ENCODE results near the gene SEL1L2.
A peak's percentile ranks its signal among the peaks of the same experiment; 100 is the strongest.

The SEL1L2 gene

DNA sequence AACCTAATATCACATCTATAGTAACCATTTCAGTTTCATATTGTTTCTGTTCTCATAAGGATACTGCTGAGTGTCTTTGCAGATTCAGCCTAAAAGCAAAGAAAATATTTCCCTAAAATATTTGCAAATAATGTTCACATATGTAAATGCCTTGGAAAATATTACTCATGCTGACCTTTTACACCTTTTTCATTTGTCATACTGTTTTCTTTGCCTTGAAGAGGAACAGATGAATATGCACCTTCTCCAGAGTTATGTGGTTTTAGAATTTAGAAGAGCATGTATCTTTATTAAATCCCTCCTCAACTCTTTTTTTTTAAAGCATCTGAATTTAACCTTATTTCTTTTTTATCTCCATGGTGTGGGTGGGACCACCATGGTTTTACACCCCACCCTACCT, 173.1 kb downstream of the SEL1L2 start:
- H3K27ac ChIP-seq, result no peak overlapping the region
- TF ChIP-seq, protein P1, sequence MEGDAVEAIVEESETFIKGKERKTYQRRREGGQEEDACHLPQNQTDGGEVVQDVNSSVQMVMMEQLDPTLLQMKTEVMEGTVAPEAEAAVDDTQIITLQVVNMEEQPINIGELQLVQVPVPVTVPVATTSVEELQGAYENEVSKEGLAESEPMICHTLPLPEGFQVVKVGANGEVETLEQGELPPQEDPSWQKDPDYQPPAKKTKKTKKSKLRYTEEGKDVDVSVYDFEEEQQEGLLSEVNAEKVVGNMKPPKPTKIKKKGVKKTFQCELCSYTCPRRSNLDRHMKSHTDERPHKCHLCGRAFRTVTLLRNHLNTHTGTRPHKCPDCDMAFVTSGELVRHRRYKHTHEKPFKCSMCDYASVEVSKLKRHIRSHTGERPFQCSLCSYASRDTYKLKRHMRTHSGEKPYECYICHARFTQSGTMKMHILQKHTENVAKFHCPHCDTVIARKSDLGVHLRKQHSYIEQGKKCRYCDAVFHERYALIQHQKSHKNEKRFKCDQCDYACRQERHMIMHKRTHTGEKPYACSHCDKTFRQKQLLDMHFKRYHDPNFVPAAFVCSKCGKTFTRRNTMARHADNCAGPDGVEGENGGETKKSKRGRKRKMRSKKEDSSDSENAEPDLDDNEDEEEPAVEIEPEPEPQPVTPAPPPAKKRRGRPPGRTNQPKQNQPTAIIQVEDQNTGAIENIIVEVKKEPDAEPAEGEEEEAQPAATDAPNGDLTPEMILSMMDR (conservative IDR thresholded peaks at IDR 0.05), result no peak

- H3K27ac ChIP-seq, result no peak overlapping the region
- TF ChIP-seq, protein P1 (conservative IDR thresholded peaks at IDR 0.05), result no peak
These were observed 173.7 kb downstream of the SEL1L2 start for GRCh38 chr20:13816757-13817156.

DNA sequence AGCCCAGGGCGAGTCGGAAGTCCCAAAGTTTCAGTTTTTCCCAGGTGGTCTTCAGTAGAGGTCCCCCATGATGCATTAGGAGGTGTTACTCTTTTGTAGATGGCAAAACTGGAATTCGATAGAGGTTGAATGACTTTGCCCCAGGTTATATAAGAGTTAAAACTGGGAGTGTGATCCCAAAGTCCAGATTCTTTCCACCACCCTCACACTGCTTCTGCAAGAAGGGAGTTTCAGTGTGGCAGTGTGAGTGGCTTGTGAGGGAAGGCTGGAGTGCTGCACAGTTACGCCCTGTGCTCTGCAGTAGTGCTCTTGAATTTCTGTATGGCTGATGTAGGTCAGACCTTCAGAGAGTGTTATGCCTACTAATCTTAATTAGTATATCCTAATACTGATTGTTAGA, 175.7 kb downstream of the SEL1L2 start:
- H3K27ac ChIP-seq, result no peak overlapping the region
- TF ChIP-seq, protein P1 (conservative IDR thresholded peaks at IDR 0.05), result no peak

GRCh38 chr20:13813910-13814309, 176.5 kb downstream of the SEL1L2 start:
- H3K27ac ChIP-seq, result no peak overlapping the region
- TF ChIP-seq, protein P1 (conservative IDR thresholded peaks at IDR 0.05), result no peak

GRCh38 chr20:13810446-13810845, 180.0 kb downstream of the SEL1L2 start:
- no peak overlapping the region for H3K27ac ChIP-seq
- TF ChIP-seq, protein P1 (conservative IDR thresholded peaks at IDR 0.05), result no peak

- no peak overlapping the region for H3K27ac ChIP-seq
- TF ChIP-seq, protein P1 (conservative IDR thresholded peaks at IDR 0.05), result no peak
These were observed 180.6 kb downstream of the SEL1L2 start for GRCh38 chr20:13809855-13810254.

- no peak overlapping the region for H3K27ac ChIP-seq
- TF ChIP-seq, protein P1 (conservative IDR thresholded peaks at IDR 0.05), result no peak
These were observed 181.0 kb downstream of the SEL1L2 start for GRCh38 chr20:13809373-13809772.

DNA sequence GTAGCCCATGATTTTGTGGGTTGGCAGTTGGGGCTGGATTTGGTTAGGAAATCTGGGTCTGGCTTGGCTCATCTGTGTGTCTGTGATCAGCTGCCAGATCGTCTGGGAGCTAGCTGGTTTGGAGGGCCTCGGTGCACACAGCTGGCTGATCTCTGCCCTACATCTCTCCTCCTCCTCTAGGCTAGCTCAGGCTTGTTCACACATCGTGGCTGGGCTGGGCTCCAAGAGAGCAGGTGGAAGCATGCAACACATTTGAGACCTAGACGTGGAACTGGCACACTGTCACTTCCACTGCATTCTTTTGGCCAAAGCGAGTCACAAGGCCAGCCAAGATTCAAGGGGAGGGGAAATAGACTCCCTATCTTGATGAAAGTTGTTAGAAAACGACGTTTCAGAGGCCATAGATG, 189.7 kb downstream of the SEL1L2 start:
- TF ChIP-seq, protein P1 (conservative IDR thresholded peaks at IDR 0.05), result no peak
- peak overlapping the region; percentile 50 for H3K27ac ChIP-seq

Data from VCaP (cell line).